Osteoblast (primary cell): ENCODE measurements around the gene CGB8. TPM values are rescaled to one million over a fixed set of nuclear protein-coding genes. Genes with fewer than 3 reads are reported as not detected.
A peak's percentile ranks its signal among the peaks of the same experiment; 100 is the strongest.
"Not testable (repeated sequence)": the region's sequence is repeated elsewhere in the genome, so short reads cannot be mapped to it uniquely, and the experiment has no call there.

Experiments used
- DNase-seq: peaks from one replicate; pipeline ENCODE4 v3.0.0; 2011; ENCODE audit warnings: low spot score, mixed read lengths; ENCODE audit not compliant: insufficient read length; ENCODE audit errors: missing footprints
- H2AFZ ChIP-seq: 2 replicates; pipeline ENCODE4 v1.6.0; 2011; ENCODE audit warnings: mild to moderate bottlenecking, low read length
- H3K27ac ChIP-seq: 2 replicates; pipeline ENCODE4 v1.5.1; 2011; ENCODE audit warnings: mild to moderate bottlenecking, low read depth, low read length, moderate library complexity
- H3K27me3 ChIP-seq: 2 replicates; pipeline ENCODE4 v1.6.0; 2012; ENCODE audit warnings: mild to moderate bottlenecking, control low read depth, inconsistent platforms, low read length, moderate library complexity; ENCODE audit not compliant: insufficient read depth
- H3K36me3 ChIP-seq: 2 replicates; pipeline ENCODE4 v1.5.1; 2011; ENCODE audit warnings: mild to moderate bottlenecking, low read length, control low read depth, moderate library complexity; ENCODE audit not compliant: insufficient read depth
- H3K4me1 ChIP-seq: 2 replicates; pipeline ENCODE4 v1.5.1; 2011; ENCODE audit warnings: mild to moderate bottlenecking, low read length, control low read depth, moderate library complexity; ENCODE audit not compliant: insufficient read depth
- H3K4me2 ChIP-seq: 2 replicates; pipeline ENCODE4 v1.6.0; 2011; ENCODE audit warnings: mild to moderate bottlenecking, low read length; ENCODE audit not compliant: insufficient read depth
- H3K4me3 ChIP-seq: fragments of 200-600 bp; sonication (generic); 3 replicates; pipeline ENCODE4 v1.5.1; 2012; ENCODE audit warnings: mild to moderate bottlenecking, low read length, inconsistent platforms; ENCODE audit not compliant: insufficient read depth
- H3K79me2 ChIP-seq: 2 replicates; pipeline ENCODE4 v1.6.0; 2012; ENCODE audit warnings: mild to moderate bottlenecking, low read length, control low read depth, inconsistent platforms; ENCODE audit not compliant: insufficient read depth
- H3K9me3 ChIP-seq: 2 replicates; pipeline ENCODE4 v1.5.1; 2011; ENCODE audit warnings: low read depth, low read length, control low read depth
- H4K20me1 ChIP-seq: 2 replicates; pipeline ENCODE4 v1.6.0; 2012; ENCODE audit warnings: mild to moderate bottlenecking, low read length, control low read depth; ENCODE audit not compliant: insufficient read depth
- CTCF ChIP-seq: IDR thresholded peaks from 2 replicates; pipeline ENCODE4 v1.5.1; 2011; ENCODE audit warnings: mild to moderate bottlenecking, low read depth, low read length, moderate library complexity; ENCODE audit errors: extremely low read depth
- total RNA-seq: library from RNA; depleted of rRNA; stranded (reverse); fragments of >200 nt; gene quantifications from 2 replicates; pipeline ENCODE4 v1.2.3, GENCODE V29; 2012

Gene CGB8
- total RNA-seq, 1 donor, result not detected

- peaks cover 10% of the 10 kb centered on the region for H3K4me1 ChIP-seq
- no peaks in the 10 kb centered on the region for H3K27me3 ChIP-seq
- peaks cover 14% of the 10 kb centered on the region for H3K79me2 ChIP-seq
- H3K4me3 ChIP-seq, result peak within 1 kb of the TSS; percentile 81
- TF ChIP-seq CTCF, result no peak
- H2AFZ ChIP-seq, result peak within 1 kb of the TSS; percentile 81
- H4K20me1 ChIP-seq, result peaks cover 3% of the 10 kb centered on the region
- H3K4me2 ChIP-seq, result peak within 1 kb of the TSS; percentile 86
- no peaks in the 10 kb centered on the region for H3K9me3 ChIP-seq
- H3K36me3 ChIP-seq, result no peaks in the 10 kb centered on the region
- DNase-seq, result peak; percentile 98
- no peak within 1 kb of the TSS for H3K27ac ChIP-seq
Measured at GRCh38 chr19:49057636-49058234, 8.8 kb upstream of the CGB8 start, which contains the start of gene CGB7. CGB7 (minus strand) TSS chr19:49057749; CDS start chr19:49055375, 2,374 bp downstream.

- not testable (repeated sequence) for H3K36me3 ChIP-seq, H4K20me1 ChIP-seq, H3K9me3 ChIP-seq, H3K27me3 ChIP-seq, H3K27ac ChIP-seq
- H3K4me1 ChIP-seq, result peaks cover 10% of the 10 kb centered on the region
- peak overlapping the region; percentile 81 for H3K4me3 ChIP-seq
- H3K4me2 ChIP-seq, result peak overlapping the region; percentile 86
- H2AFZ ChIP-seq, result peak overlapping the region; percentile 81
- peaks cover 14% of the 10 kb centered on the region for H3K79me2 ChIP-seq
- DNase-seq, result peak; percentile 53
Measured at GRCh38 chr19:49056902-49057596, 8.1 kb upstream of the CGB8 start.

- H3K27me3 ChIP-seq, result no peaks in the 10 kb centered on the region
- peak overlapping the region; percentile 81 for H2AFZ ChIP-seq
- H3K36me3 ChIP-seq, result no peaks in the 10 kb centered on the region
- H4K20me1 ChIP-seq, result peaks cover 3% of the 10 kb centered on the region
- no peak overlapping the region for H3K27ac ChIP-seq
- H3K9me3 ChIP-seq, result no peaks in the 10 kb centered on the region
- peak overlapping the region; percentile 86 for H3K4me2 ChIP-seq
- peak; percentile 97 for DNase-seq
- H3K79me2 ChIP-seq, result peaks cover 14% of the 10 kb centered on the region
- H3K4me1 ChIP-seq, result peaks cover 10% of the 10 kb centered on the region
- TF ChIP-seq CTCF, result no peak
- peak overlapping the region; percentile 81 for H3K4me3 ChIP-seq
Measured at GRCh38 chr19:49056101-49056901, 7.4 kb upstream of the CGB8 start.

- not testable (repeated sequence) for H3K27ac ChIP-seq, H3K79me2 ChIP-seq, H4K20me1 ChIP-seq, H3K36me3 ChIP-seq, H2AFZ ChIP-seq, H3K9me3 ChIP-seq, H3K4me3 ChIP-seq, H3K27me3 ChIP-seq, H3K4me1 ChIP-seq
- H3K4me2 ChIP-seq, result peak overlapping the region; percentile 33
- DNase-seq, result peak; percentile 96
Measured at GRCh38 chr19:49050376-49051033, 1.6 kb upstream of the CGB8 start.

GRCh38 chr19:49049834-49050233 is 923 bp upstream of the CGB8 start:
- H4K20me1 ChIP-seq, H3K79me2 ChIP-seq, H3K36me3 ChIP-seq, H3K4me2 ChIP-seq, H3K27ac ChIP-seq, H3K4me1 ChIP-seq, H2AFZ ChIP-seq, H3K27me3 ChIP-seq, H3K9me3 ChIP-seq, H3K4me3 ChIP-seq: not testable (repeated sequence)
- DNase-seq, result peak; percentile 9

- not testable (repeated sequence) for H3K4me3 ChIP-seq, DNase-seq, H3K9me3 ChIP-seq, H2AFZ ChIP-seq, H3K27ac ChIP-seq, H3K36me3 ChIP-seq, H3K79me2 ChIP-seq, H3K4me2 ChIP-seq, H3K4me1 ChIP-seq, H3K27me3 ChIP-seq, H4K20me1 ChIP-seq
Measured at GRCh38 chr19:49043548-49043947, 5.4 kb downstream of the CGB8 start, which contains the start of gene CGB5. CGB5 (plus strand) TSS chr19:49043848; CDS start chr19:49044210, 362 bp downstream.

GRCh38 chr19:49042666-49043065 is 6.2 kb downstream of the CGB8 start:
- H3K27me3 ChIP-seq, H4K20me1 ChIP-seq, H3K4me3 ChIP-seq, H3K4me2 ChIP-seq, H3K9me3 ChIP-seq, H3K27ac ChIP-seq, H3K79me2 ChIP-seq, H2AFZ ChIP-seq, H3K36me3 ChIP-seq, H3K4me1 ChIP-seq: not testable (repeated sequence)
- DNase-seq, result peak; percentile 0
